PC-9 (cell line): Measurements from ENCODE around the gene LRSAM1. TPM values are rescaled to one million over a fixed set of nuclear protein-coding genes. Genes with fewer than 3 reads are reported as not detected.

Experiments used
- BruUV-seq: library from RNA; stranded (reverse); fragments of 400-500 nt; replicated peaks from 2 replicates; lab custom pipeline; 2021; lab: Mats Ljungman, UMichigan
- CTCF ChIA-PET: fragments of 300-600 bp; sonication (Branson Sonifier 250); formaldehyde crosslinking; loops from one replicate; lab custom pipeline; 2022; ENCODE audit warnings: antibody characterized with exemption; lab: Charles Lee
- POLR2A ChIA-PET: fragments of 300-600 bp; sonication (Branson Sonifier 250); formaldehyde crosslinking; loops from one replicate; lab custom pipeline; 2022; ENCODE audit warnings: antibody characterized with exemption; ENCODE audit not compliant: unreplicated experiment; lab: Charles Lee
- DNase-seq, 2 experiments: peaks; one replicate each; pipeline versions ENCODE4 v3.0.0 to v3.0.0-alpha.2; 2015 to 2022; ENCODE audit warnings: mixed read lengths in 1 of 2
- H2AFZ ChIP-seq: fragments of 200-600 bp; sonication (generic); 2 replicates; pipeline ENCODE4 v1.8.1; 2017; ENCODE audit warnings: antibody characterized with exemption
- H3F3A ChIP-seq: fragments of 200-600 bp; sonication (generic); 2 replicates; pipeline ENCODE4 v1.8.1; 2017; ENCODE audit warnings: antibody characterized with exemption, mild to moderate bottlenecking, low read depth; ENCODE audit not compliant: insufficient read depth
- H3K27ac ChIP-seq: fragments of 200-600 bp; sonication (generic); 2 replicates; pipeline ENCODE4 v1.6.1; 2016; ENCODE audit warnings: mixed run types
- H3K27me3 ChIP-seq: fragments of 200-600 bp; sonication (generic); 2 replicates; pipeline ENCODE4 v1.6.1; 2016; ENCODE audit warnings: low read depth, mixed run types; ENCODE audit not compliant: insufficient read depth
- H3K36me3 ChIP-seq: fragments of 200-600 bp; sonication (generic); 2 replicates; pipeline ENCODE4 v1.6.1; 2016; ENCODE audit warnings: low read depth, mixed run types
- H3K4me1 ChIP-seq: fragments of 200-600 bp; sonication (generic); replicated peaks from 2 replicates; pipeline ENCODE4 v1.6.1; 2016; ENCODE audit warnings: mixed run types; ENCODE audit not compliant: insufficient read depth
- H3K4me2 ChIP-seq: fragments of 200-600 bp; sonication (generic); 2 replicates; pipeline ENCODE4 v1.6.1; 2017; ENCODE audit warnings: mixed run types
- H3K4me3 ChIP-seq: fragments of 200-600 bp; sonication (generic); 2 replicates; pipeline ENCODE4 v1.6.1; 2016; ENCODE audit warnings: mixed run types
- H3K79me2 ChIP-seq: fragments of 200-600 bp; sonication (generic); 2 replicates; pipeline ENCODE4 v1.6.1; 2017; ENCODE audit warnings: low read depth, mixed run types
- H3K9me2 ChIP-seq: fragments of 200-600 bp; sonication (generic); 2 replicates; pipeline ENCODE4 v1.8.1; 2017; ENCODE audit warnings: mild to moderate bottlenecking; ENCODE audit not compliant: insufficient read depth
- H3K9me3 ChIP-seq: fragments of 200-600 bp; sonication (generic); 2 replicates; pipeline ENCODE4 v1.8.1; 2016; ENCODE audit warnings: low read depth; ENCODE audit not compliant: insufficient read depth
- H4K20me1 ChIP-seq: fragments of 200-600 bp; sonication (generic); 2 replicates; pipeline ENCODE4 v1.8.1; 2017; ENCODE audit not compliant: insufficient read depth
- EZH2 ChIP-seq: fragments of 200-600 bp; sonication (generic); IDR thresholded peaks from 2 replicates; pipeline ENCODE4 v1.8.0; 2017; ENCODE audit warnings: antibody characterized with exemption, low read depth
- intact Hi-C: fragments of 100-400 bp; cut with micrococcal nuclease; formaldehyde crosslinking; loops from one replicate; pipeline ENCODE4 v1.10.0; 2022; ENCODE audit not compliant: unreplicated experiment
- total RNA-seq: library from RNA; stranded (reverse); gene quantifications from 2 replicates; pipeline ENCODE4 v1.2.3, GENCODE V29; 2021
- TF ChIP-seq, protein P1 (sequence below): fragments of 200-600 bp; sonication (generic); conservative IDR thresholded peaks from 2 replicates; pipeline ENCODE4 v1.6.1; 2017; ENCODE audit warnings: mixed run types, antibody characterized with exemption, mild to moderate bottlenecking, moderate library complexity

Gene LRSAM1
- total RNA-seq, 1 experiment from 2014 or later = 44.0 TPM

DNA sequence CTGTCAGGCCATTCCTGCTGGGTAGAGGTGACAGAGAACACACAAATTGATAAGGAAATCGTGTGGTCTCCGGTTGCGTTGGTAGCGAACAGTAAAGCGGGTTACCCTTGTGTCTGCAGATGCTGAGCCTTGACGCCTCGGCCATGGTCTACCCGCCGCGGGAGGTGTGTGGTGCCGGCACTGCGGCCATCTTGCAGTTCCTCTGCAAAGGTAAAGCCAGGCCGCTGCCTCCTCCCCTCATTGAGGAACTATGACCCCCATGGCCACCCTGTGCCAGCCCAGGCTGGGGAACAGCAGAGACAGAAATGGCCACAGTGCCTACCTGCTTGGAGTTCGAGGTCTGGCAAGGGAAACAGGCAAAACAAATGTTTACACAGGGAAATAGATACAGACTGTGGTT, 16.3 kb downstream of the LRSAM1 start:
- Histone ChIP-seq H3K4me3 (no peak overlapping the region), H3K9me2 (no peaks in the 10 kb centered on the region), H3F3A (no peaks in the 10 kb centered on the region), H2AFZ (no peak overlapping the region), H3K9me3 (no peaks in the 10 kb centered on the region), H3K36me3 (peaks cover 6% of the 10 kb centered on the region; the same call in 1 of the 2 replicates), H3K79me2 (no peaks in the 10 kb centered on the region), H3K27me3 (no peaks in the 10 kb centered on the region), H3K27ac (no peak overlapping the region), H4K20me1 (no peaks in the 10 kb centered on the region), H3K4me1 (no peaks in the 10 kb centered on the region), H3K4me2 (no peak overlapping the region)
- no peak for DNase-seq
- no TSS peak for BruUV-seq
- ChIA-PET POLR2A (no interaction called here), CTCF (interaction anchor here (0.6 kb wide), 1 partner anchor 117 kb away, joined by 5 read pairs; no protein-coding TSS in a partner anchor)
- intact Hi-C loops = no loop called here
- TF ChIP-seq, protein P1, sequence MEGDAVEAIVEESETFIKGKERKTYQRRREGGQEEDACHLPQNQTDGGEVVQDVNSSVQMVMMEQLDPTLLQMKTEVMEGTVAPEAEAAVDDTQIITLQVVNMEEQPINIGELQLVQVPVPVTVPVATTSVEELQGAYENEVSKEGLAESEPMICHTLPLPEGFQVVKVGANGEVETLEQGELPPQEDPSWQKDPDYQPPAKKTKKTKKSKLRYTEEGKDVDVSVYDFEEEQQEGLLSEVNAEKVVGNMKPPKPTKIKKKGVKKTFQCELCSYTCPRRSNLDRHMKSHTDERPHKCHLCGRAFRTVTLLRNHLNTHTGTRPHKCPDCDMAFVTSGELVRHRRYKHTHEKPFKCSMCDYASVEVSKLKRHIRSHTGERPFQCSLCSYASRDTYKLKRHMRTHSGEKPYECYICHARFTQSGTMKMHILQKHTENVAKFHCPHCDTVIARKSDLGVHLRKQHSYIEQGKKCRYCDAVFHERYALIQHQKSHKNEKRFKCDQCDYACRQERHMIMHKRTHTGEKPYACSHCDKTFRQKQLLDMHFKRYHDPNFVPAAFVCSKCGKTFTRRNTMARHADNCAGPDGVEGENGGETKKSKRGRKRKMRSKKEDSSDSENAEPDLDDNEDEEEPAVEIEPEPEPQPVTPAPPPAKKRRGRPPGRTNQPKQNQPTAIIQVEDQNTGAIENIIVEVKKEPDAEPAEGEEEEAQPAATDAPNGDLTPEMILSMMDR = no peak
- no peak for TF ChIP-seq EZH2

DNA sequence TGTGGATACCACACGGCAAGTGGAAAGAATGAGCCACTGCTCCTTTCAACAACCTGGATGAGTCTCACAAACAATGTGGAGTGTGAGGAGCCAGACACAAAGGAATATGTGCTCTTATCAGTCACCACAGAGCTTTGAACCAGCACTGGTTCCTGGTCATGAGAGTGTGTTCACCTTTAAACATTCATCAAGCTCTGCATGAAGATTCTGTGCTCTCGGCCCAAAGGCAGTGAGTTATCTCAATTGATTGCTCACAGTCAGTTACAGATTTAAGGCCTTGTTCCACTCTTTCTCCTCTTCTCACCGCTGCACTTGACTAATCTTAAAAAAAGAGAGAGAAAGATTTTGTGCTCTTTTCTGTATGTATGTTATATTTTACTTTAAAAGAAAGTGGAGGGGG, 19.4 kb downstream of the LRSAM1 start:
- Histone ChIP-seq H4K20me1 (no peaks in the 10 kb centered on the region), H3K4me3 (no peak overlapping the region), H3K36me3 (peaks cover 6% of the 10 kb centered on the region; the same call in 1 of the 2 replicates), H3K27ac (no peak overlapping the region), H3K9me2 (no peaks in the 10 kb centered on the region), H3K4me1 (no peaks in the 10 kb centered on the region), H3F3A (no peaks in the 10 kb centered on the region), H3K9me3 (no peaks in the 10 kb centered on the region), H3K27me3 (no peaks in the 10 kb centered on the region), H3K79me2 (no peaks in the 10 kb centered on the region), H2AFZ (no peak overlapping the region), H3K4me2 (no peak overlapping the region)
- no peak for DNase-seq
- intact Hi-C loops = no loop called here
- POLR2A ChIA-PET = no interaction called here
- no TSS peak for BruUV-seq
- CTCF ChIA-PET = no interaction called here
- TF ChIP-seq, protein P1 = no peak
- no peak for TF ChIP-seq EZH2

DNA sequence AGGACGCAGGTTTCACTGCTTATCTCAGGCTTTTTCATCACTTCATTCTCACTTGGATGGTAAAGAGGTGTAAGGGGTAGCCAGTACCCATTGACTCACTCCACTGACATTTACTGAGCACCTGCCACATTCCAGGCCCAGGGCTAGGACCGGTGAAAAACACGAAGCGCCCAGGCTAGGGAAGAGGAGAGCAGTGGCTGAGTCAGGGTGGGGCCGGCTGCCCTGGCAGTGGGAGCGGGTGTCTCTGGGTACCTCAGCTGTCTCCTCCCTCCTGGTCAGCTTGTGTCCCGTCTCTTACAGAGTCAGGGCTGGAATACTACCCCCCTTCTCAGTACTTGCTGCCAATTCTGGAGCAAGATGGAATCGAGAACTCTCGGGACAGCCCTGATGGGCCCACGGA, 22.2 kb downstream of the LRSAM1 start:
- Histone ChIP-seq H3K79me2 (no peaks in the 10 kb centered on the region), H3F3A (no peaks in the 10 kb centered on the region), H3K27ac (no peak overlapping the region), H3K4me3 (no peak overlapping the region), H3K4me2 (no peak overlapping the region), H3K4me1 (no peaks in the 10 kb centered on the region), H3K27me3 (no peaks in the 10 kb centered on the region), H3K9me2 (no peaks in the 10 kb centered on the region), H3K36me3 (0 out of 2 replicates have a peak, but pooled peaks cover 3% of the 10 kb centered on the region), H2AFZ (no peak overlapping the region), H3K9me3 (no peaks in the 10 kb centered on the region), H4K20me1 (no peaks in the 10 kb centered on the region)
- intact Hi-C loops = no loop called here
- TF ChIP-seq EZH2 = no peak
- TF ChIP-seq, protein P1 = no peak
- no TSS peak for BruUV-seq
- DNase-seq = no peak
- ChIA-PET CTCF (no interaction called here), POLR2A (no interaction called here)
